ENCODE data around the gene SDK2.

DNA sequence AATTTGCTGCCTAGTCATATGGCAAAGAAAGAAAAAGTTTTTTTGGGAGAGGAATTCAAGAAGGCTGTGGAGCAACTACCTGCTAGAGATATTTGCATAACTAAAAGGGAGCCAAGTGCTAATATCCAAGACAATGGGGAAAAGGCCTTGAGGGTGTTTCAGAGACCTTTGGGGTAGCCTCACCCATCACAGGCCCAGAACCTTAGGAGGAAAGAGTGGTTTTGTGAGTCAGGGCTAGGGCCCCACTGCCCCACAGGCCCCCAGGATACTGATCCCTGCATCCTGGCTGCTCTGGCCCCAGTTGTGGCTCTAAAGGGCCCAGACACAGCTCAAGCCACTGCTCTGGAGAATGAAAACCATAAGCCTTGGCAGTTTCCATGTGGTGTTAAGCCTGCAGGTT is 41.9 kb upstream of the SDK2 start:
- TF ChIP-seq EP300 (IDR thresholded peaks at IDR 0.05; ENCODE audit: borderline replicate concordance in 1 of 2, low read depth in 1 of 2, low read length in 1 of 2) (no peak), JUND (IDR thresholded peaks at IDR 0.05) (no peak), RFX5 (IDR thresholded peaks at IDR 0.05; ENCODE audit: low read length) (no peak), EZH2phosphoT487 (IDR thresholded peaks at IDR 0.05; ENCODE audit: borderline replicate concordance, low read depth) (no peak), POLR2AphosphoS5 (IDR thresholded peaks at IDR 0.05; ENCODE audit: low read depth, low read length) (no peak), TCF12 (IDR thresholded peaks at IDR 0.05) (no peak), GABPA (IDR thresholded peaks at IDR 0.05; ENCODE audit: low read depth) (no peak), MXI1 (IDR thresholded peaks at IDR 0.05; ENCODE audit: low read depth, low read length) (no peak)
- TF ChIP-seq, protein P1, sequence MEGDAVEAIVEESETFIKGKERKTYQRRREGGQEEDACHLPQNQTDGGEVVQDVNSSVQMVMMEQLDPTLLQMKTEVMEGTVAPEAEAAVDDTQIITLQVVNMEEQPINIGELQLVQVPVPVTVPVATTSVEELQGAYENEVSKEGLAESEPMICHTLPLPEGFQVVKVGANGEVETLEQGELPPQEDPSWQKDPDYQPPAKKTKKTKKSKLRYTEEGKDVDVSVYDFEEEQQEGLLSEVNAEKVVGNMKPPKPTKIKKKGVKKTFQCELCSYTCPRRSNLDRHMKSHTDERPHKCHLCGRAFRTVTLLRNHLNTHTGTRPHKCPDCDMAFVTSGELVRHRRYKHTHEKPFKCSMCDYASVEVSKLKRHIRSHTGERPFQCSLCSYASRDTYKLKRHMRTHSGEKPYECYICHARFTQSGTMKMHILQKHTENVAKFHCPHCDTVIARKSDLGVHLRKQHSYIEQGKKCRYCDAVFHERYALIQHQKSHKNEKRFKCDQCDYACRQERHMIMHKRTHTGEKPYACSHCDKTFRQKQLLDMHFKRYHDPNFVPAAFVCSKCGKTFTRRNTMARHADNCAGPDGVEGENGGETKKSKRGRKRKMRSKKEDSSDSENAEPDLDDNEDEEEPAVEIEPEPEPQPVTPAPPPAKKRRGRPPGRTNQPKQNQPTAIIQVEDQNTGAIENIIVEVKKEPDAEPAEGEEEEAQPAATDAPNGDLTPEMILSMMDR (IDR thresholded peaks at IDR 0.05) = no peak
- TF ChIP-seq, protein P2, sequence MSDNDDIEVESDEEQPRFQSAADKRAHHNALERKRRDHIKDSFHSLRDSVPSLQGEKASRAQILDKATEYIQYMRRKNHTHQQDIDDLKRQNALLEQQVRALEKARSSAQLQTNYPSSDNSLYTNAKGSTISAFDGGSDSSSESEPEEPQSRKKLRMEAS (IDR thresholded peaks at IDR 0.05; ENCODE audit: low read depth) = no peak
